SK-N-SH (cell line): ENCODE data around the gene CXADR. TPM values are rescaled to one million over a fixed set of nuclear protein-coding genes. Genes with fewer than 3 reads are reported as not detected.

Experiments used
- CTCF ChIA-PET: fragments of 300-600, 350-600 bp; formaldehyde crosslinking; extraction: SDS; loops from one replicate; lab custom pipeline; 2021; lab: Yijun Ruan, JAX
- POLR2A ChIA-PET: fragments of 350-600 bp; sonication (Branson Sonifier 250); formaldehyde crosslinking; extraction: SDS; loops from one replicate; lab custom pipeline; 2020; ENCODE audit warnings: antibody characterized with exemption, inconsistent platforms; lab: Yijun Ruan, JAX
- DNase-seq: peaks from one replicate; pipeline ENCODE4 v3.0.0; 2012
- H2AFZ ChIP-seq: fragments of 200-600 bp; sonication (generic); 2 replicates; pipeline ENCODE4 v1.8.1; 2016; ENCODE audit warnings: antibody characterized with exemption, mild to moderate bottlenecking, low read depth
- H3F3A ChIP-seq: fragments of 200-600 bp; sonication (generic); replicated peaks from 2 replicates; pipeline ENCODE3; 2016; ENCODE audit warnings: antibody characterized with exemption, mild to moderate bottlenecking; ENCODE audit not compliant: insufficient read depth
- H3K27ac ChIP-seq, 2 experiments: fragments of 200-500 bp in 1 of 2; fragments of 200-600 bp in 1 of 2; sonication (Bioruptor generic) in 1 of 2; sonication (generic), shearing (Covaris generic) in 1 of 2; 2 replicates each; pipeline versions ENCODE4 v1.5.1 to v1.6.1; 2014 to 2016; ENCODE audit warnings: low read depth in 2 of 2, inconsistent platforms in 1 of 2, low read length in 1 of 2, mild to moderate bottlenecking in 1 of 2, mixed read lengths in 1 of 2
- H3K27me3 ChIP-seq: fragments of 200-600 bp; sonication (generic), shearing (Covaris generic); 2 replicates; pipeline ENCODE4 v1.6.1; 2016; ENCODE audit warnings: mixed run types; ENCODE audit not compliant: insufficient read depth
- H3K36me3 ChIP-seq, 2 experiments: fragments of 200-500 bp in 1 of 2; fragments of 200-600 bp in 1 of 2; sonication (Bioruptor generic) in 1 of 2; sonication (generic) in 1 of 2; replicated peaks in 1 of 2; 2 replicates each; pipeline versions ENCODE3 to v1.5.1; 2014 to 2016; ENCODE audit warnings: low read length in 1 of 2, mild to moderate bottlenecking in 1 of 2; ENCODE audit not compliant: insufficient read depth in 2 of 2, control insufficient read depth in 1 of 2
- H3K4me1 ChIP-seq, 2 experiments: fragments of 200-500 bp in 1 of 2; fragments of 200-600 bp in 1 of 2; sonication (Bioruptor generic) in 1 of 2; sonication (generic), shearing (Covaris generic) in 1 of 2; 2 replicates each; pipeline versions ENCODE4 v1.5.1 to v1.6.1; 2014 to 2016; ENCODE audit warnings: low read depth in 1 of 2, low read length in 1 of 2, mixed run types in 1 of 2; ENCODE audit not compliant: insufficient read depth in 2 of 2, control insufficient read depth in 1 of 2
- H3K4me2 ChIP-seq: fragments of 200-600 bp; sonication (generic), shearing (Covaris generic); 2 replicates; pipeline ENCODE4 v1.6.1; 2017; ENCODE audit warnings: mixed run types
- H3K4me3 ChIP-seq, 2 experiments: fragments of 200-500 bp in 1 of 2; fragments of 200-600 bp in 1 of 2; sonication (Bioruptor generic) in 1 of 2; sonication (generic), shearing (Covaris generic) in 1 of 2; 2 replicates each; pipeline versions ENCODE4 v1.5.1 to v1.8.1; 2014 to 2016; ENCODE audit warnings: low read depth in 2 of 2, inconsistent platforms in 1 of 2, low read length in 1 of 2, mild to moderate bottlenecking in 1 of 2, mixed read lengths in 1 of 2, moderate library complexity in 1 of 2
- H3K79me2 ChIP-seq: fragments of 200-600 bp; sonication (generic); 2 replicates; pipeline ENCODE4 v1.8.1; 2017; ENCODE audit warnings: mild to moderate bottlenecking; ENCODE audit not compliant: insufficient read depth
- H3K9ac ChIP-seq: fragments of 200-600 bp; sonication (generic); 2 replicates; pipeline ENCODE4 v1.6.1; 2017; ENCODE audit warnings: mixed run types
- H3K9me2 ChIP-seq: fragments of 200-600 bp; sonication (generic); 2 replicates; pipeline ENCODE4 v1.6.1; 2017; ENCODE audit warnings: mixed run types
- H3K9me3 ChIP-seq: fragments of 200-600 bp; sonication (generic); 2 replicates; pipeline ENCODE4 v1.6.1; 2017; ENCODE audit warnings: mixed run types, mild to moderate bottlenecking, moderate library complexity
- H4K20me1 ChIP-seq: fragments of 200-600 bp; sonication (generic); 2 replicates; pipeline ENCODE4 v1.6.1; 2017; ENCODE audit warnings: mild to moderate bottlenecking, mixed run types; ENCODE audit not compliant: insufficient read depth
- CHD2 ChIP-seq: fragments of 150-350 bp; IDR thresholded peaks from 2 replicates; pipeline ENCODE4 v1.6.1; 2018; ENCODE audit warnings: low read length; ENCODE audit not compliant: partially characterized antibody
- CTCF ChIP-seq: fragments of 200-600 bp; sonication (generic); IDR thresholded peaks from 2 replicates; pipeline ENCODE4 v1.6.1; 2017; ENCODE audit warnings: antibody characterized with exemption, mild to moderate bottlenecking, moderate library complexity
- FOXM1 ChIP-seq: IDR thresholded peaks from 2 replicates; pipeline ENCODE4 v1.4.0; 2012; ENCODE audit warnings: low read depth, mild to moderate bottlenecking
- JUND ChIP-seq: IDR thresholded peaks from 2 replicates; pipeline ENCODE4 v1.4.0; 2012
- MEF2A ChIP-seq: IDR thresholded peaks from 2 replicates; pipeline ENCODE4 v1.4.0; 2012; ENCODE audit warnings: low read depth, borderline replicate concordance
- NFIC ChIP-seq: IDR thresholded peaks from 2 replicates; pipeline ENCODE4 v1.4.0; 2012; ENCODE audit warnings: borderline replicate concordance
- PBX3 ChIP-seq: IDR thresholded peaks from 2 replicates; pipeline ENCODE4; 2012
- REST ChIP-seq: IDR thresholded peaks from 2 replicates; pipeline ENCODE4 v1.6.1; 2012; ENCODE audit warnings: mild to moderate bottlenecking, low read depth, low read length, moderate library complexity
- RFX5 ChIP-seq: IDR thresholded peaks from 2 replicates; pipeline ENCODE4 v1.6.1; 2012; ENCODE audit warnings: mild to moderate bottlenecking, improper control_type of control experiment, low read length
- RXRA ChIP-seq: IDR thresholded peaks from 2 replicates; pipeline ENCODE4 v1.4.0; 2012; ENCODE audit warnings: low read depth, mild to moderate bottlenecking, borderline replicate concordance
- SIN3A ChIP-seq: IDR thresholded peaks from 2 replicates; pipeline ENCODE4 v1.6.1; 2012; ENCODE audit warnings: low read depth, mild to moderate bottlenecking, low read length, moderate library complexity, borderline replicate concordance
- ZBTB33 ChIP-seq: IDR thresholded peaks from 2 replicates; pipeline ENCODE4 v1.4.0; 2012; ENCODE audit warnings: low read depth, borderline replicate concordance
- WGBS: methylation state at CpG from one replicate; pipeline ENCODE4 v1.1.6; 2017; ENCODE audit warnings: low lambda C conversion rate; 5-methylcytosine and 5-hydroxymethylcytosine counted together
- polyA plus RNA-seq, 3 experiments: library from polyadenylated mRNA; depleted of rRNA; stranded (reverse); fragments of >200 nt; gene quantifications; 2 replicates each; pipeline ENCODE4 v1.2.3, GENCODE V29; 2012

CXADR gene
- polyA plus RNA-seq, 1 of the 3 experiments (the other 2 are of a cell fraction), result 1.1 TPM

GRCh38 chr21:17585875-17586450 is 73.1 kb downstream of the CXADR start (continued):
- no peak for TF ChIP-seq RXRA

GRCh38 chr21:17590430-17590829 is 77.6 kb downstream of the CXADR start:
- Histone ChIP-seq H2AFZ (no peak overlapping the region), H4K20me1 (0 out of 2 replicates have a peak, but pooled peaks cover 5% of the 10 kb centered on the region), H3K79me2 (no peaks in the 10 kb centered on the region), H3K27ac (no peak overlapping the region), H3K9me2 (no peaks in the 10 kb centered on the region), H3K4me2 (no peak overlapping the region), H3K9ac (no peak overlapping the region), H3K4me1 (no peaks in the 10 kb centered on the region; a peak in 1 of 4 replicates), H3K9me3 (no peaks in the 10 kb centered on the region), H3F3A (no peaks in the 10 kb centered on the region), H3K36me3 (peaks cover 36 to 43% of the 10 kb centered on the region in 2 experiments), H3K27me3 (no peaks in the 10 kb centered on the region), H3K4me3 (no peak overlapping the region)
- POLR2A ChIA-PET, result no interaction called here
- 94% methylated on average over 4 of the region's 4 CpGs for WGBS
- no peak for DNase-seq
- TF ChIP-seq SIN3A (no peak), CHD2 (no peak), ZBTB33 (no peak), RFX5 (no peak), MEF2A (no peak), JUND (no peak), FOXM1 (no peak), NFIC (no peak), REST (no peak), CTCF (no peak), PBX3 (no peak)
- CTCF ChIA-PET, result interaction anchor here (1.0 to 2.9 kb wide), 2 partner anchors 36 to 204 kb away, joined by 3 to 15 read pairs; no protein-coding TSS in a partner anchor
